GM21529 (cell line): ENCODE data around the gene RRAS.

Experiments
- ATAC-seq: cut with Tn5 transposase; IDR thresholded peaks from one replicate; pipeline ENCODE4 v1.9.1; 2021; ENCODE audit not compliant: unreplicated experiment

The RRAS gene

DNA sequence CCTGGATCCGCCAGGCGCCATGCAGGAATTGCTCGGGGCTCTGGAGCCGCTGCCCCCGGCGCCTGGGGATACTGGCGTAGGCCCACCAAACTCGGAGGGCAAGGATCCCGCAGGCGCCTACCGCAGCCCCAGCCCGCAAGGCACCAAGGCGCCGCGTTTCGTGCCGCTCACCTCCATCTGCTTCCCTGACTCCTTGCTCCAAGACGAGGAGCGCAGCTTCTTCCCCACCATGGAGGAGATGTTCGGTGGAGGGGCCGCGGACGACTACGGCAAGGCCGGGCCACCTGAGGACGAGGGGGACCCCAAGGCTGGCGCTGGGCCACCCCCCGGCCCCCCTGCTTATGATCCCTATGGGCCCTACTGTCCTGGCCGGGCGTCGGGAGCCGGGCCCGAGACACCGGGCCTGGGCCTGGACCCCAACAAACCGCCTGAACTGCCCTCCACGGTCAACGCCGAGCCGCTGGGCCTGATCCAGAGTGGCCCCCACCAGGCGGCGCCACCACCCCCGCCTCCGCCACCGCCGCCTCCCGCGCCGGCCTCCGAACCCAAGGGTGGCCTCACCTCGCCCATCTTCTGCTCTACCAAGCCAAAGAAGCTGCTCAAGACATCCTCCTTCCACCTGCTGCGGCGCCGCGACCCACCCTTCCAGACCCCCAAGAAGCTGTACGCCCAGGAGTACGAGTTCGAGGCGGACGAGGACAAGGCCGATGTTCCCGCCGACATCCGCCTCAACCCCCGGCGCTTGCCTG, 42.8 kb downstream of the RRAS start:
- no peak for ATAC-seq

DNA sequence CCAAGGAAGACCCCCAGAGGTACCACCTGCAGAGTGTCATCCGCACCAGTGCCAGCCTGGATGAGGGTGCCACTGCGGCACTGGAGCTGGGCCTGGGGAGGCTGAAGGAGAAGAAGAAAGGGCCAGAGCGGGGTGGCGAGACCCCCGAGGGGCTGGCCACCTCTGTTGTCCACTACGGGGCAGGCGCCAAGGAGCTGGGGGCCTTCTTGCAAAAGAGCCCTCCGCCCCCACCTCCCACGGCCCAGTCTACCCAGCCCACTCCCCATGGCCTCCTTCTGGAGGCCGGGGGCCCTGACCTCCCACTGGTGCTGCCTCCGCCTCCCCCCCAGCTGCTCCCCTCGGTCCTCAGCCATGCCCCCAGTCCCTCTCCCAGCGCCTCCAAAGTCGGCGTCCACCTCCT, 43.5 kb downstream of the RRAS start:
- ATAC-seq, result no peak

- no peak for ATAC-seq
Observed at GRCh38 chr19:49595819-49596404, 44.0 kb downstream of the RRAS start.

- no peak for ATAC-seq
Observed at GRCh38 chr19:49594993-49595818, 44.7 kb downstream of the RRAS start.

DNA sequence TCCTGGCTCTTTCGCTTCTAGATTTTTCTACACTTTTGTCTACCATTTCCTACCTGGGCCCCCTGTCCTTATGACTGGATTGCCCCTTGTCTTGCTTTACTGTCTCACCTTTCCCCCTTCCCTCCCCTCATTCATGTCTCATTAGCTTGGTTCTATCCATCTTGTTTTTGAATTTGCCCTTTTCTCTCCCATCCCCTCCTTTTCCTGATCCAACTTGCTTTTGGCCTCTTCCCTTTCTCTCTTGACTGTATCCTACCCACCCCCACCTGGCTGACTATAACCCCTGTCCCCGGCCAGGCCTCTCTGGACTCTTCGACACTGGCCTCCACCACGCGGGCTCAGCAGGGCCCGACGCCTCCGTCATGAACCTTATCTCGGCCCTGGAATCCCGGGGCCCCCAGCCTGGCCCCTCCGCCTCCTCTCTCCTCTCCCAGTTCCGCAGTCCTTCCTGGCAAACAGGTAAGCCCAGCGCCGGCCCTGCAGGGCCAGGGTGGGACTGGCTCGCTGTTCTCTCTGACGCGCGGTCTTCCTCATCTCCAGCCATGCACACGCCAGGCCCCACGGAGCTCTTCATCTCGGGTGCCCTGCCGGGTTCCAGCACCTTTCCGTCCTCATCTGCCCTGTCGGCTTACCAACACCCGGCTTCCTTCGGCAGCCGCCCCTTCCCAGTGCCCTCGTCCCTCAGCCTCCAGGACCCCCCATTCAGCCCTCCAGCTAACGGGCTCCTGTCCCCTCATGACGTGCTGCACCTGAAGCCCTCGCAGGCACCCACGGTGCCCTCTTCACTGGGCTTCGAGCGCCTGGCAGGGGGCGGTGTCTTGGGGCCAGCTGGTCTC, 45.6 kb downstream of the RRAS start:
- no peak for ATAC-seq

GRCh38 chr19:49593233-49594113, 46.5 kb downstream of the RRAS start:
- ATAC-seq, result peak; percentile 35

DNA sequence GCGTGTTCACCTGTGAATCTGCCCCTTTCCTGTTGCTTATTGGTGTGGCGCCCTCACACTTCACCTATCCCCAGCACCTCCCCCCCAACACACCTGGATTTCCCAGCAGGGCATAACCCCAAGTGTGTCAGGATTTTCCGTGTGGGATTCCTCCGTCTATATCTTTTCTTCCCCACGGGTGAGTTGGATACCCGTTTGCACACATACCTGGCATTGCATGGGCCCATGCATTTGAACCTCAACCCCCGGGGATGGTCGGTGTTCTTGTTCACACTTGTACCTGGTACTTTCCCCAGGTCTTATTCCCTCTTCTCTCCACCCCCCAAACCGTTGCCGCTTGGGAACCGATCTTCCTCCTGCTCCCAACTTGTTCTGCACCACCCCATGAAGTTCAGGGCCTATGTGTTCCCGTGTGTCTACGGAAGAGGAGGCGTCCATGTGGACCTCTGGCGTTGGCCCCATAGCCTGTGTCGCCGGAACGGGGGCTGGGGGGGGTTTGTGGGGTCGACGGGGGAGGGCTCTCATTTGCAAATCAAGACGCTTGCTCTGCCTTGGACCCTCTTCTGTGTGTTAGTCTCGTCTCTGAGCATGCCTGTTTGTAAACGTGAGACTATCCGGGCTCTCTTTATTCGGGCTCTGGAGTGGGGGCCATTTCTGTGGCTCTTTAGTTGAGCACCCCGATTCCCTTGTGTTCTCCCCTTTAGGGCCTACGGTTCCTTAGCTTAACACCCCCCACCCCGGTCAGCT, 47.3 kb downstream of the RRAS start:
- ATAC-seq, result no peak

GRCh38 chr19:49591731-49592485, 48.0 kb downstream of the RRAS start:
- no peak for ATAC-seq

- ATAC-seq, result no peak
Observed at GRCh38 chr19:49590971-49591730, 48.8 kb downstream of the RRAS start, which contains the start of gene PRR12. Gene PRR12, plus strand, starts transcription at chr19:49591182. Its CDS starts 473 bp downstream, at chr19:49591655.

GRCh38 chr19:49590071-49590970, 49.6 kb downstream of the RRAS start:
- ATAC-seq, result peak; percentile 71

DNA sequence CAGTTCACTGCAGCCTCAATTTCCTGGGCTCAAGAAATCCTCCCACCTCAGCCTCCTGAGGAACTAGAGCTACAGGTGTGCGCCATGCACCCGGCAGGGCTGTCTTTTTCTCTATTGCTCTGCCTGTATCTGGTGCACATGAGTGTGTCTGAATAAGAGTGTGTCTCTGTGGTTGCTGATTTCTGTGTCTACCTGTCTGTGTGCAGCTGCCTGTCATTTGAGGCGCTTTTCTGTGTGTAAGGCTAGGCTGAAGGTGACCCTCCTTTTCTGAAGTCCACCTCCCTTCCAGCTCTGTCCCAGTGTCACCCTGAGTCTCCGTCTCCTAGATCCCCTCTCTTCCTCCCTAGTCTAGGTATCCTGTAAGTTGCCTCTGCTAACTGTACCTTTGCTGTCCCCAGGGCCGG, 50.4 kb downstream of the RRAS start:
- ATAC-seq, result no peak

GRCh38 chr19:49588365-49589122, 51.4 kb downstream of the RRAS start:
- ATAC-seq, result no peak

DNA sequence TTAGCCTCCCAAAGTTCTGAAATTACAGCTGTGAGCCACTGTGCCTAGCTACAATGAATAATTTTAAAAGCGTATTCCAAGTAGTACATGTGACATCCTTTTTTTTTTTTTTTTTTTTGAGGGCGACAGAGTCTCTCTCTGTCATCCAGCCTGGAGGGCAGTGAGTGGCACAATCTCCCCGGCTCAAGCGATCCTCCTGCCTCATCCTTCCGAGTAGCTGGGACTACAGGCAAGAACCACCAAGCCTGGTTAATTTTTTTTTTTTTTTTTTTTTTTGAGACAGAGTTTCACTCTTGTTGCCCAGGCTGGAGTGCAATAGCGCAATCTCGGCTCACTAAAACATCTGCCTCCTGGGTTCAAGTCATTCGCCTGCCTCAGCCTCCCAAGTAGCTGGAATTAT, 52.7 kb downstream of the RRAS start:
- no peak for ATAC-seq
